Measurements from ENCODE around the gene PRKG1. TPM values are rescaled to one million over a fixed set of nuclear protein-coding genes. Genes with fewer than 3 reads are reported as not detected.

The PRKG1 gene
- total and polyA plus RNA-seq, 8 donors: 1.2 to 9.6 (median 2.9) TPM

DNA sequence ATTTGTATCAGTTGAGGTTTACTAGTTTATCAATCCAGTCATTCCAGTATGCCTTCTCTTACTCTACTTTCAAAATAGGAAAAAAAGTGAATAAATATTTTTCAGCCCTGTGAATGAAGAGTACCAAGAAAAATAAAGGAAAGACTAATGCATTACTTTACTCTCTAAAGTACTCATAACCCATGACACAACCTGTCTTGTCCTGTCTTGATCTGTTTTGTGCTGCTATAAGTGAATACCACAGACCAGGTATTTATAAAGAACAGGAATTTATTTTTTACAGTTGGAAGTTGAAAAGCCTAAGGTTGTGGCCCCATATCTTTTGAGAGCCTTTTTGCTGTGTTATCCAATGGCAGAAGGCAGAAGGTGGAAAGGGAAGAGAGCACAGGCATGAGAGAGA is 1045.2 kb downstream of the PRKG1 start:
- Histone ChIP-seq H3K4me1 (no peaks in the 10 kb centered on the region), H3K9me3 (no peaks in the 10 kb centered on the region), H3K4me3 (no peak overlapping the region), H3K27me3 (no peaks in the 10 kb centered on the region), H3K27ac (no peak overlapping the region), H3K36me3 (no peaks in the 10 kb centered on the region)
- ATAC-seq (no peak), DNase-seq (no peak), FAIRE-seq (no peak)
- TF ChIP-seq, protein P1, sequence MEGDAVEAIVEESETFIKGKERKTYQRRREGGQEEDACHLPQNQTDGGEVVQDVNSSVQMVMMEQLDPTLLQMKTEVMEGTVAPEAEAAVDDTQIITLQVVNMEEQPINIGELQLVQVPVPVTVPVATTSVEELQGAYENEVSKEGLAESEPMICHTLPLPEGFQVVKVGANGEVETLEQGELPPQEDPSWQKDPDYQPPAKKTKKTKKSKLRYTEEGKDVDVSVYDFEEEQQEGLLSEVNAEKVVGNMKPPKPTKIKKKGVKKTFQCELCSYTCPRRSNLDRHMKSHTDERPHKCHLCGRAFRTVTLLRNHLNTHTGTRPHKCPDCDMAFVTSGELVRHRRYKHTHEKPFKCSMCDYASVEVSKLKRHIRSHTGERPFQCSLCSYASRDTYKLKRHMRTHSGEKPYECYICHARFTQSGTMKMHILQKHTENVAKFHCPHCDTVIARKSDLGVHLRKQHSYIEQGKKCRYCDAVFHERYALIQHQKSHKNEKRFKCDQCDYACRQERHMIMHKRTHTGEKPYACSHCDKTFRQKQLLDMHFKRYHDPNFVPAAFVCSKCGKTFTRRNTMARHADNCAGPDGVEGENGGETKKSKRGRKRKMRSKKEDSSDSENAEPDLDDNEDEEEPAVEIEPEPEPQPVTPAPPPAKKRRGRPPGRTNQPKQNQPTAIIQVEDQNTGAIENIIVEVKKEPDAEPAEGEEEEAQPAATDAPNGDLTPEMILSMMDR (IDR thresholded peaks at IDR 0.05): no peak
- intact Hi-C loops (cut with DNase I): no loop called here

- TF ChIP-seq, protein P1 (IDR thresholded peaks at IDR 0.05): no peak
- H3K27me3 ChIP-seq: no peaks in the 10 kb centered on the region
- DNase-seq: no peak
- FAIRE-seq: no peak
- H3K4me3 ChIP-seq: no peak overlapping the region
- no peak for ATAC-seq
- WGBS, 2 donors: 64 to 73% methylated on average over 4 of the region's 4 CpGs
- no peaks in the 10 kb centered on the region for H3K36me3 ChIP-seq
- no peak overlapping the region for H3K27ac ChIP-seq
- no peaks in the 10 kb centered on the region for H3K9me3 ChIP-seq
- intact Hi-C loops (cut with DNase I): no loop called here
- no peaks in the 10 kb centered on the region for H3K4me1 ChIP-seq
Measured at GRCh38 chr10:52121688-52122087, 1047.4 kb downstream of the PRKG1 start.

GRCh38 chr10:52128056-52128683 is 1053.9 kb downstream of the PRKG1 start:
- Histone ChIP-seq H3K27me3 (no peaks in the 10 kb centered on the region), H3K27ac (no peak overlapping the region), H3K9me3 (no peaks in the 10 kb centered on the region), H3K4me1 (no peaks in the 10 kb centered on the region), H3K36me3 (no peaks in the 10 kb centered on the region), H3K4me3 (no peak overlapping the region)
- no peak for DNase-seq
- intact Hi-C loops (cut with DNase I): no loop called here
- 76 to 78% methylated on average over 8 of the region's 8 CpGs for WGBS, 2 donors
- ATAC-seq: no peak
- TF ChIP-seq, protein P1 (IDR thresholded peaks at IDR 0.05): no peak
- FAIRE-seq: no peak

DNA sequence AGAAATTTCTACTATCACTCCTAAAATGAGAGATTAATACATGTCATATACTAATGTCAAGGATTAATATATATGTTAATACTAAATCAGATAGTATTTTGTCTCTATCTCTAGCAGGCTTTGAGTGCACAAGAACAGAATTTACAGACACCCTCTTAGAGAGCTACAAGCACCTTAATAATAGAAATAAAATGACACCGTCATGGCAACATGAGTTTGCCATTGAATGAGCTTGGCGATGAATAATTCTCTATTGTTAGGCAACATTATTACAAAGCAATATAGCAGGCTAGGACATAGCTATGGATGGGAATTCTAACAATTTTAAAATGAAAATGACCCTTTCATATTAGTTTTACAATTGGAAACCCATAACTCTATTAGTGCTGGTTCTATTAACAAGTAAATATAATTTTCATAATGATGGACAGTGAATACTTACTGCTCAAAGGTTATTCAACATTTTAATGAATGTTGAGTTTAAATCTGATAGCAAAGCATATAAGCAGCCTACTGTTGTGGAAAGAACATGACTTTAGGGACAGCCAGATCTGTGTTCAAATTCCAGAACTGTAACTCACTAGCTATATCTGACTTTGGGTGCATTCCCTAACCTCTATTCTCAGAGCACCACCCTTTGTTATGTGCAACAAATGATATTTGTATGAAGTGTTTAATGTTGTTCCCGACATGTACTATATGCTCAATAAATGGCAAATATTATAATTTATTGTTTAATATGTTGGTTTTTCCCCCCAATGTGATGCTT is 1055.3 kb downstream of the PRKG1 start:
- FAIRE-seq (no peak), DNase-seq (no peak), ATAC-seq (no peak)
- no peaks in the 10 kb centered on the region for H3K36me3 ChIP-seq
- no peak overlapping the region for H3K4me3 ChIP-seq
- H3K27me3 ChIP-seq: no peaks in the 10 kb centered on the region
- H3K4me1 ChIP-seq: no peaks in the 10 kb centered on the region
- intact Hi-C loops (cut with DNase I): no loop called here
- H3K9me3 ChIP-seq: no peaks in the 10 kb centered on the region
- TF ChIP-seq, protein P1 (IDR thresholded peaks at IDR 0.05): no peak
- no peak overlapping the region for H3K27ac ChIP-seq
- WGBS, 2 donors: 95 to 99% methylated on average over 3 of the region's 3 CpGs

DNA sequence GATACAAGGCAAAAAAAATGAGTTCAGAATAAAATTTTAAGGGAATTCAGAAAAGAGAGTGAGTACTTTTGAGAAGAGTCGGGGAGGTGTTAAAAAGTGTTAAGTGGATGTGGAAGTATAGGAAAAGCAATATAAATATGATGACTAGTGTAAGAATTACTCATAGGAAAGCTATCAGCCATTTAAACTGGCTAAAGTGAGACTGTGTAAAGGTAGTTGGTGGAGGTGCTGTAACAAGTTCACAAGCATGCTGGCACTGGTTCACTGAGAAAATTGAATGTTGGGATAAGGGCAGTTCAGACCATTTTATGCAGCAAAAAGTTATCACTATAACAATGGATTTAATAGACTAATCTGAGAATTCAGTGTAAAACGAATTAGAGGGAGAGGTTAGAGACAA is 1060.8 kb downstream of the PRKG1 start:
- intact Hi-C loops (cut with DNase I): no loop called here
- Histone ChIP-seq H3K4me1 (no peaks in the 10 kb centered on the region), H3K4me3 (no peak overlapping the region), H3K27me3 (no peaks in the 10 kb centered on the region), H3K36me3 (no peaks in the 10 kb centered on the region), H3K9me3 (no peaks in the 10 kb centered on the region), H3K27ac (no peak overlapping the region)
- ATAC-seq (no peak), DNase-seq (no peak), FAIRE-seq (no peak)
- WGBS, 2 donors: 66 to 67% methylated on average over 2 of the region's 2 CpGs
- TF ChIP-seq, protein P1 (IDR thresholded peaks at IDR 0.05): no peak
